ENCODE data around the gene DCST1.
A peak's percentile ranks its signal among the peaks of the same experiment; 100 is the strongest.
"Not testable (repeated sequence)": the region's sequence is repeated elsewhere in the genome, so short reads cannot be mapped to it uniquely, and the experiment has no call there.

The DCST1 gene

DNA sequence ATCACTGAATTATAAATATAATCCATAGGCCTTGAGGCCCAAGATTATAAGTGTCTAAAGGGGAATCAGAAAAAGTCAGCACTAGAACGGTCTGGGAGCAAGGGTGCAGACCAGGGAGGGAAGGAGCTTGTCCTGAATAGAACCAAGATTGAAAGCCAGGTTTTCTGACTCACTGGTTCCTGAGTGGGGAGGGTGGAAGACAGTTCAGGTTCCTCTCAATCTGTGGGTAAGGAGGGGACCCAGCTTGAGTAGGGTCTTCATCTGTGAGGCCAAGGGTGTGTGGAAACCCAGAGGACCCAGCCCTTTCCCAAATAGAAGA, 39.4 kb upstream of the DCST1 start:
- peaks cover 19% of the 10 kb centered on the region for H3K36me3 ChIP-seq (ENCODE audit: control insufficient read depth, insufficient read depth, low read length)
- H3K4me1 ChIP-seq (ENCODE audit: control insufficient read depth, insufficient read depth, low read length, poor library complexity, severe bottlenecking): peaks cover 9% of the 10 kb centered on the region
- H3K27ac ChIP-seq (ENCODE audit: insufficient read depth, low read length, poor library complexity, severe bottlenecking): no peak overlapping the region
- no peaks in the 10 kb centered on the region for H3K9me3 ChIP-seq (ENCODE audit: control insufficient read depth, low read length)
- H3K4me3 ChIP-seq (ENCODE audit: insufficient read depth, low read depth, low read length, poor library complexity, severe bottlenecking): no peak overlapping the region
- no peaks in the 10 kb centered on the region for H3K27me3 ChIP-seq (replicated peaks; ENCODE audit: control insufficient read depth, insufficient read depth, low read length, poor library complexity, severe bottlenecking)
- no peak for DNase-seq

DNA sequence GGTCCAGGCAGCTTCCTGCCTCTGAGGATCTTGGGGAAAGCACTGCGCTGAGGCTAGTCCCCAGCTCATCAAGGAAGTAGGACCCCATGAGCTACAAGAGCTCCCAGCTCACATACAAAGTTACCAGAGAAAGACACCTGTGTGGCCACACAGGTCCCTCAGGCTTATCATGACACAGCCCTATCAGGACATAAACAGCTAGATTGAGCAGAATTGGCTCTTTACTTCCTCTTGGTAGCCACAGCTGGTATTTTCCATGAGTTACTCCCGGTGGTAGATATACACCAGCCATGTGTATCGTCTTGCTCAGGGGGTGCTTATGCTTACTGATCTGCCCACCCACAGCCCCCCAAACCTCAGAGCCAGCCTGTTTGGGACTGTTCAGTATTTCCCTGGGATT, 39.0 kb upstream of the DCST1 start:
- H3K27me3 ChIP-seq (replicated peaks; ENCODE audit: control insufficient read depth, insufficient read depth, low read length, poor library complexity, severe bottlenecking): no peaks in the 10 kb centered on the region
- no peak for DNase-seq
- H3K4me3 ChIP-seq (ENCODE audit: insufficient read depth, low read depth, low read length, poor library complexity, severe bottlenecking): no peak overlapping the region

GRCh38 chr1:154995301-154995983, 38.2 kb upstream of the DCST1 start:
- H3K4me3 ChIP-seq (ENCODE audit: insufficient read depth, low read depth, low read length, poor library complexity, severe bottlenecking); H3K9me3 ChIP-seq (ENCODE audit: control insufficient read depth, low read length); H3K27ac ChIP-seq (ENCODE audit: insufficient read depth, low read length, poor library complexity, severe bottlenecking); H3K27me3 ChIP-seq (replicated peaks; ENCODE audit: control insufficient read depth, insufficient read depth, low read length, poor library complexity, severe bottlenecking); H3K36me3 ChIP-seq (ENCODE audit: control insufficient read depth, insufficient read depth, low read length); DNase-seq: not testable (repeated sequence)
- peaks cover 10% of the 10 kb centered on the region for H3K4me1 ChIP-seq (ENCODE audit: control insufficient read depth, insufficient read depth, low read length, poor library complexity, severe bottlenecking)

More for the DNA sequence above, 39.0 kb upstream of the DCST1 start:
- H3K9me3 ChIP-seq (ENCODE audit: control insufficient read depth, low read length): no peaks in the 10 kb centered on the region
- H3K4me1 ChIP-seq (ENCODE audit: control insufficient read depth, insufficient read depth, low read length, poor library complexity, severe bottlenecking): peaks cover 10% of the 10 kb centered on the region
- peaks cover 16% of the 10 kb centered on the region for H3K36me3 ChIP-seq (ENCODE audit: control insufficient read depth, insufficient read depth, low read length)
- H3K27ac ChIP-seq (ENCODE audit: insufficient read depth, low read length, poor library complexity, severe bottlenecking): no peak overlapping the region

DNA sequence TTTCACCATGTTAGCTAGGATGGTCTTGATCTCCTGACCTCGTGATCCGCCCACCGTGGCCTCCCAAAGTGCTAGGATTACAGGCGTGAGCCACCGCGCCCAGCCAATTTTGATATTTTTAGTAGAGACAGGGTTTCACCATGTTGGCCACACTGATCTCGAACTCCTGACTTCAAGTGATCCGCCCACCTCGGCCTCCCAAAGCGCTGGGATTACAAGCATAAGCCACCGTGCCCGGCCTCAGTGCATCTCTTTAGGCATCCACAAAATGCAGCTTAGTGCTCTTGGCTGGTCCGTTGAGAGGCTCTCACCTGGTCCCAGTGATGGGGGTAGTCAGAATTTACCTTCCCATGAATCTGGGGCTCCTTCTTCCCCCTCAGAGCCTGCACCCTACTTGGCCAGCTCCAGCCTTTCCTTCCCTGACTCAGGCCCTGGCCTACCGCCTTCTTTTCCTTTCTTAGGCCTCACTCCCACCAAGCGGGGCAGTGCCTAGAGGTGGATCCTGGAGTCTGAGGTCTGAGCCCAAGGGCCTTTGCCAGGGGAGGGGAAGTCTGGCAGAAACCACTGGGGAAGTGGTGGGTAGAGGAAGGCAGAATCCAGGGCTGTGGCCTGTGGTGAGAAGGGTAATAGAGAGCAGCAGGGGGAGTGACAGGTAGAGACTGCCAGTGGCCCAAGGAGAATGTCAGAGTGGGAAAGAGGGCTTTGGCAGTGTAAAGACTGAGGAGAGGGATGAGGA, 36.5 kb upstream of the DCST1 start:
- no peak overlapping the region for H3K4me3 ChIP-seq (ENCODE audit: insufficient read depth, low read depth, low read length, poor library complexity, severe bottlenecking)
- H3K9me3 ChIP-seq (ENCODE audit: control insufficient read depth, low read length): no peaks in the 10 kb centered on the region
- peaks cover 4% of the 10 kb centered on the region for H3K36me3 ChIP-seq (ENCODE audit: control insufficient read depth, insufficient read depth, low read length)
- H3K4me1 ChIP-seq (ENCODE audit: control insufficient read depth, insufficient read depth, low read length, poor library complexity, severe bottlenecking): peaks cover 20% of the 10 kb centered on the region
- no peak for DNase-seq
- no peaks in the 10 kb centered on the region for H3K27me3 ChIP-seq (replicated peaks; ENCODE audit: control insufficient read depth, insufficient read depth, low read length, poor library complexity, severe bottlenecking)
- H3K27ac ChIP-seq (ENCODE audit: insufficient read depth, low read length, poor library complexity, severe bottlenecking): no peak overlapping the region

DNA sequence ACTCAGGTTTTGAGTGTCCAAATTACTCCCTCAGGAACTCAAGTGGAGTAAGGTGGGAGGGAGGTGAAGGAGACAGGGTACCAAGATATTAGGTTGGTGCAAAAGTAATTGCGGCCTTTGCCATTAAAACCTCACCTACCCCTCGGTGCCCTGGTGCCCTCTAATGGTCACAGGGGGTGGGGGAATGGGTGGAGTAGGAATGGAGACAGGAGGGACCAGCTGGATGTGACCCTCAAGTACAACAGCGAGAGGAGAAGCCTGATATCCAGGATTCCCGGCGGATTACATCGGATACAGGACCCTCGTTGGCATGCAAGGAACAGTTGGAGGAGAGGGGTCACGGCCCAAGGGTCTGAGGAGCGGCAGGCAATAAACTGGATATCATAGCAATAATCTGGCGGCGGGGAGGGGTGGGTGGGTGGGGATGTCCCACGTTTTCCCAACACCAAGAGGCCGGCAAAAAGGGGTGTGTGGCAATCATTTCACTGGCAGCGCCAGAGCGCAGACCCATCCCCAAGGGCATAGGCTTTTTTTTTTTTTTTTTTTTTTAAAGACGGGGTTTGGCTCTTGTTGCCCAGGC, 35.3 kb upstream of the DCST1 start:
- Histone ChIP-seq H3K4me1 (ENCODE audit: control insufficient read depth, insufficient read depth, low read length, poor library complexity, severe bottlenecking) (peaks cover 18% of the 10 kb centered on the region), H3K36me3 (ENCODE audit: control insufficient read depth, insufficient read depth, low read length) (no peaks in the 10 kb centered on the region), H3K4me3 (ENCODE audit: insufficient read depth, low read depth, low read length, poor library complexity, severe bottlenecking) (no peak overlapping the region), H3K27ac (ENCODE audit: insufficient read depth, low read length, poor library complexity, severe bottlenecking) (no peak overlapping the region), H3K9me3 (ENCODE audit: control insufficient read depth, low read length) (no peaks in the 10 kb centered on the region), H3K27me3 (replicated peaks; ENCODE audit: control insufficient read depth, insufficient read depth, low read length, poor library complexity, severe bottlenecking) (no peaks in the 10 kb centered on the region)
- no peak for DNase-seq

GRCh38 chr1:154998818-154999570, 34.6 kb upstream of the DCST1 start:
- DNase-seq: peak; percentile 41 to 47 (median 44)
- Histone ChIP-seq H3K27me3 (replicated peaks; ENCODE audit: control insufficient read depth, insufficient read depth, low read length, poor library complexity, severe bottlenecking) (no peaks in the 10 kb centered on the region), H3K36me3 (ENCODE audit: control insufficient read depth, insufficient read depth, low read length) (no peaks in the 10 kb centered on the region), H3K27ac (ENCODE audit: insufficient read depth, low read length, poor library complexity, severe bottlenecking) (peak overlapping the region; percentile 98), H3K4me1 (ENCODE audit: control insufficient read depth, insufficient read depth, low read length, poor library complexity, severe bottlenecking) (peaks cover 24% of the 10 kb centered on the region), H3K9me3 (ENCODE audit: control insufficient read depth, low read length) (no peaks in the 10 kb centered on the region), H3K4me3 (ENCODE audit: insufficient read depth, low read depth, low read length, poor library complexity, severe bottlenecking) (peak overlapping the region; percentile 53)

GRCh38 chr1:154999571-155000410, 33.8 kb upstream of the DCST1 start:
- peaks cover 32% of the 10 kb centered on the region for H3K4me1 ChIP-seq (ENCODE audit: control insufficient read depth, insufficient read depth, low read length, poor library complexity, severe bottlenecking)
- no peaks in the 10 kb centered on the region for H3K27me3 ChIP-seq (replicated peaks; ENCODE audit: control insufficient read depth, insufficient read depth, low read length, poor library complexity, severe bottlenecking)
- peak overlapping the region; percentile 53 for H3K4me3 ChIP-seq (ENCODE audit: insufficient read depth, low read depth, low read length, poor library complexity, severe bottlenecking)
- H3K9me3 ChIP-seq (ENCODE audit: control insufficient read depth, low read length): no peaks in the 10 kb centered on the region
- peak overlapping the region; percentile 98 for H3K27ac ChIP-seq (ENCODE audit: insufficient read depth, low read length, poor library complexity, severe bottlenecking)
- H3K36me3 ChIP-seq (ENCODE audit: control insufficient read depth, insufficient read depth, low read length): no peaks in the 10 kb centered on the region
- peak; percentile 40 to 42 (median 42) for DNase-seq

DNA sequence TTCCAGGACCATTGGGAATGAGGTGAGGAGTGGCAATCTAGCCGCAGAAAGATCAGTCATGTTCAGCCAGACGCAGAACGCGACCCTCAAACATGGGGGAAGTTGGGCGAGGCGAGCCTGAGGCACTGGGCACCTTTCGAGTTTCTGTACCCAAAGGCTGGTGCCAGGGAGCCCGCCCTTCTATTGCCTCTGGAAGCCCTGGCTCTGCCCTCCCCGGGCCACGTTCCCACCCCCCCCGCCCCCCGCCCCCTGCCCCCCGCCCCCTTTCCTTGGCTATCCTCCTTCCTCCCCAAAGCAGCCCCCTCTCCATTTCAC, 33.3 kb upstream of the DCST1 start:
- H3K4me1 ChIP-seq (ENCODE audit: control insufficient read depth, insufficient read depth, low read length, poor library complexity, severe bottlenecking): peaks cover 38% of the 10 kb centered on the region

DNA sequence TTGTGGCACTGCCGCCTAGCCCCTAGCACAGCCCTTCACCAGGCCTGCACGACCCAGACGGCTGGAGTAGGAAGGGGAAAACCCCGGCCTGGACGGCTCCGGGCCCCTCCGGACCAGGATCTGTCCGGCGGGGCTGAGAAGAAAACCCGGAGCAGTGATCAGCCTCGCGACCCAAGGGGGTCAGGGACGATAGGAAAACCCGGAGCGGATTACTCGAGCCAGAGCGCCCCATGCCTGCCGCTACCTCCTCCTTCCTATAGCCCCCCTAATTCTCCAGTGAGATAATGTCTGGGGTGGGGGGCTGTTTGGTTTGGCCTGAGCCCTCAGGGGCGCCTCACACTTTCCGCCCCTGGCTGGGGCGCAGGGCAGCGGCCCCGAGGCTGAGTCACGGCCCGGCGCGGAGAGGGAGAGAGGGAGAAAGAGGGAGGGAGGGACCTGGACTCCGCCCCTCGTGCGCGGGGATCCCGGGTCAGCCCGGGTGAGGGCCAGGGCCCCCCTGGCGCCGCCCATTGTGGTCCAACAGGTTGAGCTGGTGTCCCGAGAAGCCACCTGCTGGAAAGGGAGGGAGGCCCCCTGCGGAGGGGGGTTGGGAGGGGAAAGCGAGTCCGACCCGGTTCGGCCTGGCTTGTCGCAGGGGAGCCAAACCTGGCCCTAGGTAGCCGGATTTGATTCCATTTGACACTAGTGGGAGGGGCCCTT, 32.7 kb upstream of the DCST1 start:
- peak; percentile 81 to 82 (median 81) for DNase-seq
- H3K4me1 ChIP-seq (ENCODE audit: control insufficient read depth, insufficient read depth, low read length, poor library complexity, severe bottlenecking): peaks cover 43% of the 10 kb centered on the region
- H3K4me3 ChIP-seq (ENCODE audit: insufficient read depth, low read depth, low read length, poor library complexity, severe bottlenecking): peak overlapping the region; percentile 87
- H3K27me3 ChIP-seq (replicated peaks; ENCODE audit: control insufficient read depth, insufficient read depth, low read length, poor library complexity, severe bottlenecking): no peaks in the 10 kb centered on the region
- H3K27ac ChIP-seq (ENCODE audit: insufficient read depth, low read length, poor library complexity, severe bottlenecking): peak overlapping the region; percentile 98
- no peaks in the 10 kb centered on the region for H3K36me3 ChIP-seq (ENCODE audit: control insufficient read depth, insufficient read depth, low read length)
- no peaks in the 10 kb centered on the region for H3K9me3 ChIP-seq (ENCODE audit: control insufficient read depth, low read length)

More for the DNA sequence above, 33.3 kb upstream of the DCST1 start:
- H3K4me3 ChIP-seq (ENCODE audit: insufficient read depth, low read depth, low read length, poor library complexity, severe bottlenecking): peak overlapping the region; percentile 87
- no peak for DNase-seq
- no peaks in the 10 kb centered on the region for H3K36me3 ChIP-seq (ENCODE audit: control insufficient read depth, insufficient read depth, low read length)
- H3K27ac ChIP-seq (ENCODE audit: insufficient read depth, low read length, poor library complexity, severe bottlenecking): peak overlapping the region; percentile 98
- no peaks in the 10 kb centered on the region for H3K9me3 ChIP-seq (ENCODE audit: control insufficient read depth, low read length)
- H3K27me3 ChIP-seq (replicated peaks; ENCODE audit: control insufficient read depth, insufficient read depth, low read length, poor library complexity, severe bottlenecking): no peaks in the 10 kb centered on the region

Data from effector memory CD4-positive, alpha-beta T cell (primary cell).